DMS 273 (cell line): ENCODE measurements around the gene GLIS1.

Experiments
- DNase-seq: peaks from one replicate; lab custom pipeline; 2025; ENCODE audit not compliant: unreplicated experiment; lab: John Stamatoyannopoulos, UW

The GLIS1 gene

GRCh38 chr1:53718443-53718842, 20.5 kb downstream of the GLIS1 start:
- DNase-seq: no peak

GRCh38 chr1:53717025-53717804, 21.7 kb downstream of the GLIS1 start:
- no peak for DNase-seq

GRCh38 chr1:53716150-53716549, 22.8 kb downstream of the GLIS1 start:
- DNase-seq: no peak

GRCh38 chr1:53715478-53715877, 23.5 kb downstream of the GLIS1 start:
- DNase-seq: peak; percentile 49

- DNase-seq: no peak
Observed at GRCh38 chr1:53712276-53712675, 26.7 kb downstream of the GLIS1 start.

GRCh38 chr1:53710584-53710983, 28.4 kb downstream of the GLIS1 start:
- no peak for DNase-seq

- DNase-seq: no peak
Observed at GRCh38 chr1:53708687-53709086, 30.3 kb downstream of the GLIS1 start.

GRCh38 chr1:53706356-53706755, 32.6 kb downstream of the GLIS1 start:
- DNase-seq: no peak

- DNase-seq: no peak
Observed at GRCh38 chr1:53705446-53706096, 33.4 kb downstream of the GLIS1 start.

- no peak for DNase-seq
Observed at GRCh38 chr1:53704804-53705445, 34.0 kb downstream of the GLIS1 start.

- no peak for DNase-seq
Observed at GRCh38 chr1:53704304-53704703, 34.7 kb downstream of the GLIS1 start.

- no peak for DNase-seq
Observed at GRCh38 chr1:53703174-53703573, 35.8 kb downstream of the GLIS1 start.

GRCh38 chr1:53702341-53702740, 36.6 kb downstream of the GLIS1 start:
- DNase-seq: no peak

GRCh38 chr1:53700776-53701175, 38.2 kb downstream of the GLIS1 start:
- DNase-seq: no peak

- DNase-seq: no peak
Observed at GRCh38 chr1:53699981-53700380, 39.0 kb downstream of the GLIS1 start.

- DNase-seq: no peak
Observed at GRCh38 chr1:53698384-53698980, 40.5 kb downstream of the GLIS1 start.

- no peak for DNase-seq
Observed at GRCh38 chr1:53697721-53698383, 41.1 kb downstream of the GLIS1 start.

- no peak for DNase-seq
Observed at GRCh38 chr1:53696990-53697389, 42.0 kb downstream of the GLIS1 start.

GRCh38 chr1:53696571-53696970, 42.4 kb downstream of the GLIS1 start:
- DNase-seq: no peak

GRCh38 chr1:53696051-53696450, 42.9 kb downstream of the GLIS1 start:
- no peak for DNase-seq

- no peak for DNase-seq
Observed at GRCh38 chr1:53695116-53695515, 43.8 kb downstream of the GLIS1 start.
